Duodenal mucosa (tissue), 2 donors: ENCODE data around the gene PHGDH.

Experiments
- H3K27ac ChIP-seq: one replicate; pipeline ENCODE4 v1.7.0; 2013; ENCODE audit warnings: low read depth, low read length
- H3K27me3 ChIP-seq, 2 donors: one replicate each; pipeline ENCODE4 v1.7.0; 2013; ENCODE audit warnings: low read length in 2 of 2, control low read depth in 1 of 2; ENCODE audit not compliant: insufficient read depth in 2 of 2, control insufficient read depth in 1 of 2
- H3K36me3 ChIP-seq, 2 donors: one replicate each; pipeline ENCODE4 v1.7.0; 2013; ENCODE audit warnings: low read length in 2 of 2, control low read depth in 1 of 2; ENCODE audit not compliant: insufficient read depth in 2 of 2, control insufficient read depth in 1 of 2
- H3K4me1 ChIP-seq, 2 donors: one replicate each; pipeline ENCODE4 v1.7.0; 2013; ENCODE audit warnings: low read length in 2 of 2, control low read depth in 1 of 2; ENCODE audit not compliant: insufficient read depth in 2 of 2, control insufficient read depth in 1 of 2
- H3K4me3 ChIP-seq, 2 donors: one replicate each; pipeline ENCODE4 v1.7.0; 2013; ENCODE audit warnings: low read length in 2 of 2, low read depth in 1 of 2
- H3K9ac ChIP-seq, 2 donors: one replicate each; pipeline ENCODE4 v1.7.0; 2013; ENCODE audit warnings: low read length in 2 of 2, low read depth in 1 of 2
- H3K9me3 ChIP-seq, 2 donors: one replicate each; pipeline ENCODE4 v1.7.0; 2013; ENCODE audit warnings: low read length in 2 of 2, control low read depth in 1 of 2; ENCODE audit not compliant: control insufficient read depth in 1 of 2

PHGDH gene

DNA sequence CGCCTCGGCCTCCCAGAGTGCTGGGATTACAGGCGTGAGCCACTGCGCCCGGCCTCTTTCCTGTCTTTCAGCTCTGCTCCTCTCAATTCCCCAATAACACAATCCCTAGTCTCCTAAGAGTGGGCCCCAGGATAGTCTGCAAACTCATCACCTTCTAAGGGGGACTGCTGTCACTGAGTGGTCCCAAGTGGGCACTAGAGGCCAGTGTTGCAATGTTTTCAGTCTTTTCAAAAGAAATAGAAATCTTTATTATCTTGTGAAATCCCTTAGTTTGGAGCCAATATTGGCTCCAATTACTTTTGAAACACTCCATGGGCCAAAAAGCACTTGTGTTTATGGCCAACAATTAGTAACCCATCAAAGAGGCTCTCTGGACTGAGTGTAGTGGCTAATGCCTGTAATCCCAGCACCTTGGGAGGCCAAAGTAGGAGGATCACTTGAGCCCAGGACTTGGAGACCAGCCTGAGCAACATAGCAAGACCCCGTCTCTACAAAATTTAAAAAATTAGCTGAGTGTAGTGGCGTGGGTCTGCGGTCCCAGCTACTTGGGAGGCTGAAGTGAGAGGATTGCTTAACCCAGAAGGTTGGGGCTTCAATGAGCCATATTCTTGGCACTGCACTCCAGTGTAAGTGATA, 35.0 kb upstream of the PHGDH start:
- no peaks in the 10 kb centered on the region for H3K9me3 ChIP-seq
- peaks cover 0 to 3% of the 10 kb centered on the region in 2 donors for H3K27me3 ChIP-seq
- H3K4me3 ChIP-seq = no peak overlapping the region
- H3K27ac ChIP-seq = no peak overlapping the region
- no peak overlapping the region for H3K9ac ChIP-seq
- H3K4me1 ChIP-seq = peaks cover 5 to 7% of the 10 kb centered on the region in 2 donors
- no peaks in the 10 kb centered on the region for H3K36me3 ChIP-seq

DNA sequence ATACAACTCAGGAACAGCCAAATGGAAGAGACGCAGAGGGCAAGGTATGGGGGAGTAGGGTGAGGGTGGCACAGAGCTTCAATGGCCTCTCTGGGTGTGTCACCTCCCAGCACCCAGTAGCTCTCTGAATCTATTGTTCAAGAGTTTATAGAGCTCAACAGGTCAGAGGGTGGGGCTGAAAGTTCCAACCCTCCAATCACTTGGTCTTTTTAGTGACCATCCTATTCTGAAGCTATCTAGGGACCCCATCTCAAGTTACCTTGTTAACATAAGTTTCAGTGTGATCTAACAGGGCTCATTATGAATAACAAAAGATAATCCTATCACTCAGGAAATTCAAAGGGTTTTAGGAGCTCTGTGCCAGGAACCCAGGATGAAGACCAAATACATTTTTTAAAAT, 32.5 kb upstream of the PHGDH start:
- Histone ChIP-seq H3K9me3 (no peaks in the 10 kb centered on the region), H3K9ac (no peak overlapping the region), H3K27ac (no peak overlapping the region), H3K36me3 (no peaks in the 10 kb centered on the region), H3K4me1 (peaks cover 5 to 7% of the 10 kb centered on the region in 2 donors), H3K4me3 (no peak overlapping the region), H3K27me3 (peaks cover 0 to 3% of the 10 kb centered on the region in 2 donors)

DNA sequence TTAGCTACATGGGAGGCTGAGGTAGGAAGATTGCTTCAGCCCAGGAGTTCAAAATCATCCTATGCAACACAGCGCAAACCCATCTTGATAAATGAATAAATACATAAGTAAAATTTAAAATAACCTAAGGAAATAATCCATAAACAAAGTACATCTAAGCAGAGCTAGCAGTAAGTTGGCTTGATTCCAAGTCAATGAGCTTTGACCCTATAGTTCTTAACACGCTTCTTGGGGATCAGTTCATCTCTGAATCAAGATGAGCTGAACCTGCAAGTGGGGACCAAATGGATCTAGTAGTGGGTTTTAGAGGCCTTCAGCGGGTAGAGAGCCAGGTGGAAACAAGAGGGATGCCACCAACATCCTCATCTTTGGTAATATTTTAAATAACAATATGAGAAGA, 31.5 kb upstream of the PHGDH start:
- Histone ChIP-seq H3K27me3 (peaks cover 0 to 3% of the 10 kb centered on the region in 2 donors), H3K9ac (no peak overlapping the region), H3K9me3 (no peaks in the 10 kb centered on the region), H3K27ac (no peak overlapping the region), H3K36me3 (no peaks in the 10 kb centered on the region), H3K4me1 (peaks cover 2 to 6% of the 10 kb centered on the region in 2 donors), H3K4me3 (no peak overlapping the region)

DNA sequence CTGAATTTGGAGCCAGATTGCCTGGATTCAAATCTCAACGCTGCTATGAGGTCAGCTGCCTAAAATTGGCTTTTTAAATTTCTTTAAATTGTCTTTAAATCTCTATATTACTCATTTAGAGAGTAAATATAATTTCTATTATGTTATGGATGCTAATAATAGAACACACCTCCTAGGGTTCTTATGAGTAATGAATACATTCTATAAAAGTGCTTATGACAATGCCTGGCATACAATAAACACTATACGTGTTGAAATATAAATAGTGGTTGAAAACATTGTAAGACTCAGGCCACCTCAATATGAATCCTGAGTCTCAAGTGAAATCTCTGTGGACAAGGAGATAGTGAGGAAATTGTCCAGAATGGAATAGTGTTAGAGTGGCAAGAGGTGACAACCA, 31.0 kb upstream of the PHGDH start:
- H3K4me1 ChIP-seq = peaks cover 0 to under 1% of the 10 kb centered on the region in 2 donors
- H3K27me3 ChIP-seq = peaks cover 0 to 3% of the 10 kb centered on the region in 2 donors
- H3K27ac ChIP-seq = no peak overlapping the region
- H3K9me3 ChIP-seq = no peaks in the 10 kb centered on the region
- no peaks in the 10 kb centered on the region for H3K36me3 ChIP-seq
- H3K4me3 ChIP-seq = no peak overlapping the region
- no peak overlapping the region for H3K9ac ChIP-seq

DNA sequence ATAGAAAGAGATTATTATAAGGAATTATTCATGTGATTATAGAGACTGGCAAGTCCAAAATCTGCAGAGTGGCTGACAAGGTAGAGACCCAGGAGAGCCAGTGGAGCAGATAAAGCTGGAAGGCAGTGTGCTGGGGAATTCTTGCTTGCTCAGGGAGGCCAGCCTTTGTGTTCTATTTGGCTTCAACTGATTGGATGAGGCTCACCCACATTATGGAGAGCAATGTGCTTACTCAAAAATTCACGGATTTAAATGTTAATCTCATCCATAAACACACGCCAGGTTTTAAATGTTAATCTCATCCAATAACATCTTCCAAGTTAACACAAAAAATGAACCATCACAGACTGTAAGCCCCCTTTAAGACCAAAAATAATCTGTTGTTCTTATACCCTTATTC, 30.2 kb upstream of the PHGDH start:
- Histone ChIP-seq H3K9me3 (no peaks in the 10 kb centered on the region), H3K4me1 (no peaks in the 10 kb centered on the region), H3K4me3 (no peak overlapping the region), H3K9ac (no peak overlapping the region), H3K27me3 (peaks cover 0 to 3% of the 10 kb centered on the region in 2 donors), H3K27ac (no peak overlapping the region), H3K36me3 (no peaks in the 10 kb centered on the region)

DNA sequence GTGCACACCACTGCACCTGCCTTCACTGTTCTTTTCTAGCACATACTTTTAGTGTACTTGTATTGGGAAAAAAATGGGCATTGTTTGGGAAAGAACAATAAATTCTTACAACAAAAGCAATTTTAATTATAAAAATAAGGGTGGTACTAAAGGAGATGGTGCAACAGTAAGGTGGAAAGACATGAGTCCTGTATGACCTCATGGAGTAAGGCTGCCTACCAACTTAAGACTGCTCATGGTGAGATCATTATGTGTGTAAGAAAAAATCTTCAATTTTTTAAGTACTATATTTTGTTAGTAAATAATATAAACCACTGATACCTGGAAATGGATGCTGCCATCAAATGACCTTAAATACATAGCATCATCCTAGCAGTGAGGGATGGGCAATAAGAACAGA, 29.6 kb upstream of the PHGDH start:
- no peak overlapping the region for H3K9ac ChIP-seq
- H3K4me3 ChIP-seq = no peak overlapping the region
- no peaks in the 10 kb centered on the region for H3K4me1 ChIP-seq
- no peaks in the 10 kb centered on the region for H3K36me3 ChIP-seq
- H3K27ac ChIP-seq = no peak overlapping the region
- H3K27me3 ChIP-seq = peaks cover 0 to 3% of the 10 kb centered on the region in 2 donors
- H3K9me3 ChIP-seq = no peaks in the 10 kb centered on the region

DNA sequence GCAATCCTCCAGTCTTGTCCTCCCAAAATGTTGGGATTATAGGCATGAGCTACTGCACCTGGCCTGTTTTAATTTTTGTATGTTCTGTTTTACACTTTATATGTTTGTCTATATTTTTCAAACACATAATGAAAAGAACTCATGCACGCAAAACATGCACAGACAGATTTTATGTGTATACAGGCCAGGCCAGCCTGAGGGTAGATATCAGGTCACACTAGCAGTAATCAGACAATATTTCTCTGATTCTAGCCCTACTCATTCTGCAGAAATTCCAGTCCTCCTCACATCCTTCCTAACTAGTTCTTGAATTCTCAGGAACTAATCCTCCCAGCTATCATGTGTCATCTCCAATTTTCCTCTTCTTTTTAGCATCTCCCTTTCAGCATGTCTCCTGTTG, 27.8 kb upstream of the PHGDH start:
- no peak overlapping the region for H3K9ac ChIP-seq
- no peak overlapping the region for H3K27ac ChIP-seq
- no peaks in the 10 kb centered on the region for H3K36me3 ChIP-seq
- H3K4me3 ChIP-seq = no peak overlapping the region
- H3K27me3 ChIP-seq = no peaks in the 10 kb centered on the region
- no peaks in the 10 kb centered on the region for H3K4me1 ChIP-seq
- no peaks in the 10 kb centered on the region for H3K9me3 ChIP-seq

DNA sequence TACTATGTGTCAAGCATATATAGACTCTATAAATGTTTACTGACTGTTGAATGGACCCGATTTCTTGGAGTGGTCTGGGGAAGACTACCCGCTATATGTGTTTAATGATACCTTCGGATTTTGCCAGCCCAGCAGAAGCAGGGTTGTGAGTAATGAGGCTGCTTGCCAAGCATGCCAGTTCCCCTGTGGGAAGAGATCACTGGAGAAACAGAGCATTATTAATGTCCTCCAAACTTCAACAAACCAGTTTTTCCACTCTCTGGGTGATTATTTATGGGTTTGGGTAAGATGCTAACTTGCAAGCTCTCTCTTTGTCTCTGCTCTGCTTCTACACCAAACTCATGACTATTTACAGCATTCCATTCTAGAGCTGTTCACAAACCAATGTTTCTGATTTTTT, 25.1 kb upstream of the PHGDH start:
- no peaks in the 10 kb centered on the region for H3K36me3 ChIP-seq
- no peaks in the 10 kb centered on the region for H3K27me3 ChIP-seq
- H3K4me1 ChIP-seq = no peaks in the 10 kb centered on the region
- H3K9me3 ChIP-seq = no peaks in the 10 kb centered on the region
- no peak overlapping the region for H3K9ac ChIP-seq
- H3K4me3 ChIP-seq = no peak overlapping the region
- no peak overlapping the region for H3K27ac ChIP-seq

DNA sequence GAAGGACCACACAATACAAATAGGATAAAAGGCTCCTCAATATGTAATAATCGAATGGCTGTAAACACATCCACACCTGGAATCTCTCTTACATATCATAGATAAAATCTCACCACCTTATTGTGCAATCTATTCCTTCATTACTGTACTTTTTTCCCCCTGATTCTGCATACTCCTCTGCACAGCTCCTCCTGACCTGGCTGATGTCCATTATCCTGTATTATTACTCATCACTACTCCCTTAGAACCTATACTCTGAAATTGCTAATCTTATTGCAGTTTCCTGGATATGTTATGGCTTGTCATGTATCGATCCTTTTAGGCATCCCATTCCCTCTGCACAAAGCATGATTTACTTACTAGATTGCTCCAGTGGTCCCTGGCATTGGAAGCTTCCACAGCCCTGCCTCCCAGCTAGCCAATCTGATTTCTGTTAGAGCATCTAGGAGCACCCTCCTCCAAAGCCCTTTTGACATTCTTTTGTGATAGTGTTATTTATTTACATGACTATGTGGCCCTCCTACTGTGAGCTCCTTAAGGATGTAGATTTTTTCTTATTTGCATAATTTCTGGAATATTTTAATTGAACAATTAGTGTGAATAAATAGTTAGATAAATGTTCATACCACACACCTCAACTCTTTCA, 24.2 kb upstream of the PHGDH start:
- H3K9ac ChIP-seq = no peak overlapping the region
- H3K4me1 ChIP-seq = no peaks in the 10 kb centered on the region
- H3K27ac ChIP-seq = no peak overlapping the region

DNA sequence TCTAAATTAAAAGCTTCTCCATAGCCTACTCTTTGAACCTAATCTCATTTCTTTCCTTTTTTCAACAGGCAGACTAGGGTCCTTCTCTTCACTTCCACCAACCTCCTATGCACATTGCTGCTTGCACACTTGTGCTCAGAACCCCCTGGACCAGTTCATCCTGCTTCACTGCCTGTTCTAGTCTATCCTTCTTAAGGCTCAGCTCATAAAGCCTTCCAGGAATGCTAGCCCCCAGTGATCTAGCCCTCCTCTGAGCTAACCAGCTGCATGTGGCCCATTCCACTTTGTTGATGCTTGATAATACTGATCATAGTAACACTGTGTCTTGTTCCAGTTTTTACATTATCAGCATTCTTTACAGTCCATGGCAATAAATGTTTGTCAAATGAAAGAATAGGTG, 22.9 kb upstream of the PHGDH start:
- Histone ChIP-seq H3K4me3 (no peak overlapping the region), H3K27me3 (no peaks in the 10 kb centered on the region), H3K9me3 (no peaks in the 10 kb centered on the region), H3K27ac (no peak overlapping the region), H3K36me3 (no peaks in the 10 kb centered on the region), H3K4me1 (no peaks in the 10 kb centered on the region), H3K9ac (no peak overlapping the region)

More for the DNA sequence above, 24.2 kb upstream of the PHGDH start:
- no peaks in the 10 kb centered on the region for H3K36me3 ChIP-seq
- no peak overlapping the region for H3K4me3 ChIP-seq
- no peaks in the 10 kb centered on the region for H3K9me3 ChIP-seq
- no peaks in the 10 kb centered on the region for H3K27me3 ChIP-seq
